HG02798 (cell line): ENCODE results near the gene VWA2.
A peak's percentile ranks its signal among the peaks of the same experiment; 100 is the strongest.

ENCODE experiments used
- ATAC-seq: cut with Tn5 transposase; IDR thresholded peaks from one replicate; pipeline ENCODE4 v1.9.1; 2021; ENCODE audit warnings: mild to moderate bottlenecking; ENCODE audit not compliant: unreplicated experiment, poor library complexity

The VWA2 gene

GRCh38 chr10:114336823-114337509 is 97.9 kb downstream of the VWA2 start:
- no peak for ATAC-seq

GRCh38 chr10:114337510-114338462 is 98.7 kb downstream of the VWA2 start:
- ATAC-seq, result peak; percentile 55

- no peak for ATAC-seq
Observed at GRCh38 chr10:114340816-114341215, 101.8 kb downstream of the VWA2 start.
